Stimulated activated CD8-positive, alpha-beta memory T cell treated with anti-CD3 and anti-CD28 coated beads, Interleukin-15, amount 100 ng/mL, for 4 hours (primary cell): Measurements from ENCODE around the gene ANKRD13B.
A peak's percentile ranks its signal among the peaks of the same experiment; 100 is the strongest.

Experiments used
- DNase-seq, 2 donors: peaks; one replicate each; pipeline ENCODE4 v3.0.0-alpha.2; 2020; ENCODE audit warnings: low read depth in 2 of 2

Gene ANKRD13B

GRCh38 chr17:29568331-29569244 is 24.3 kb upstream of the ANKRD13B start, which contains the start of gene TP53I13:
TP53I13 (plus strand) TSS chr17:29568701; CDS start chr17:29568759, 58 bp downstream.
- DNase-seq, result peak; percentile 84 to 85

- no peak for DNase-seq
Observed at GRCh38 chr17:29569245-29569950, 23.5 kb upstream of the ANKRD13B start.

GRCh38 chr17:29570521-29570920 is 22.4 kb upstream of the ANKRD13B start:
- no peak for DNase-seq

- no peak for DNase-seq
Observed at GRCh38 chr17:29571486-29571882, 21.4 kb upstream of the ANKRD13B start.

GRCh38 chr17:29571883-29572681 is 20.9 kb upstream of the ANKRD13B start:
- no peak for DNase-seq

- DNase-seq, result peak in 1 of 2 donors; percentile 49
Observed at GRCh38 chr17:29572691-29573557, 20.0 kb upstream of the ANKRD13B start.

GRCh38 chr17:29573558-29573869 is 19.4 kb upstream of the ANKRD13B start:
- DNase-seq, result no peak

- no peak for DNase-seq
Observed at GRCh38 chr17:29573871-29574731, 18.8 kb upstream of the ANKRD13B start.

- DNase-seq, result no peak
Observed at GRCh38 chr17:29574732-29575510, 18.0 kb upstream of the ANKRD13B start.

GRCh38 chr17:29575511-29576213 is 17.3 kb upstream of the ANKRD13B start:
- no peak for DNase-seq

- no peak for DNase-seq
Observed at GRCh38 chr17:29576214-29577000, 16.5 kb upstream of the ANKRD13B start.

- DNase-seq, result no peak
Observed at GRCh38 chr17:29577001-29577370, 15.9 kb upstream of the ANKRD13B start.

GRCh38 chr17:29577385-29578211 is 15.3 kb upstream of the ANKRD13B start:
- DNase-seq, result no peak

- no peak for DNase-seq
Observed at GRCh38 chr17:29578626-29579485, 14.1 kb upstream of the ANKRD13B start.

GRCh38 chr17:29579866-29580771 is 12.8 kb upstream of the ANKRD13B start:
- DNase-seq, result peak; percentile 76 to 82
